Heart left ventricle (tissue), 13 donors: ENCODE measurements around the gene DEXI.

Source experiments
- POLR2A ChIP-seq, 2 donors: fragments of 450-650 bp; IDR thresholded peaks; one replicate each; pipeline ENCODE4 v1.6.1; 2017; ENCODE audit warnings: antibody characterized with exemption in 2 of 2, mild to moderate bottlenecking in 2 of 2, moderate library complexity in 2 of 2
- TF ChIP-seq, protein P1 (sequence below), 12 donors: fragments of 200-600 bp; sonication (generic) in 4 of 12; IDR thresholded peaks; one replicate each; pipeline versions ENCODE4 v1.5.0 to v1.8.0; 2018 to 2022; ENCODE audit warnings: antibody characterized with exemption in 12 of 12, mild to moderate bottlenecking in 5 of 12
- donor health status: ischemic (EF 13 %, LVEDD 7.1; RV severe dilation, severe dysfunction).
- donor health status: DM: no; HTN: yes; CAD: no.
- donor health status: DM: no; HTN: no; CAD: no.
- donor health status: ischemic (EF 25% LVEDD 6.9; RV normal size, moderate dysfunction).
- donor health status: ischemic (EF 25% LVEDD 5.7; RV mildly dilated, moderate dysfunction).
- donor health status: ischemic (EF 35%, LVEDD 5.7; RV mildly dilated, moderate dysfunction).
- donor health status: nonischemic (EF 11% LVEDD 7.7; RV severe dilation, severe dysfunction).
- donor health status: DM: yes; HTN: yes; CAD: no.
- donor health status: PGD.
- donor health status: ischemic (EF 29% LVEDD 5.4; RV normal size, mild dysfunction).
- donor health status: nonischemic (EF 23%, LVEDD 6.1; RV moderate dilation, normal function).

GRCh38 chr16:10883004-10883403 is 59.3 kb downstream of the DEXI start:
- no peak for TF ChIP-seq POLR2A (IDR thresholded peaks at IDR 0.05)
- TF ChIP-seq, protein P1, sequence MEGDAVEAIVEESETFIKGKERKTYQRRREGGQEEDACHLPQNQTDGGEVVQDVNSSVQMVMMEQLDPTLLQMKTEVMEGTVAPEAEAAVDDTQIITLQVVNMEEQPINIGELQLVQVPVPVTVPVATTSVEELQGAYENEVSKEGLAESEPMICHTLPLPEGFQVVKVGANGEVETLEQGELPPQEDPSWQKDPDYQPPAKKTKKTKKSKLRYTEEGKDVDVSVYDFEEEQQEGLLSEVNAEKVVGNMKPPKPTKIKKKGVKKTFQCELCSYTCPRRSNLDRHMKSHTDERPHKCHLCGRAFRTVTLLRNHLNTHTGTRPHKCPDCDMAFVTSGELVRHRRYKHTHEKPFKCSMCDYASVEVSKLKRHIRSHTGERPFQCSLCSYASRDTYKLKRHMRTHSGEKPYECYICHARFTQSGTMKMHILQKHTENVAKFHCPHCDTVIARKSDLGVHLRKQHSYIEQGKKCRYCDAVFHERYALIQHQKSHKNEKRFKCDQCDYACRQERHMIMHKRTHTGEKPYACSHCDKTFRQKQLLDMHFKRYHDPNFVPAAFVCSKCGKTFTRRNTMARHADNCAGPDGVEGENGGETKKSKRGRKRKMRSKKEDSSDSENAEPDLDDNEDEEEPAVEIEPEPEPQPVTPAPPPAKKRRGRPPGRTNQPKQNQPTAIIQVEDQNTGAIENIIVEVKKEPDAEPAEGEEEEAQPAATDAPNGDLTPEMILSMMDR (IDR thresholded peaks at IDR 0.05): no peak
